ENCODE data around the gene KIF26A. TPM values are rescaled to one million over a fixed set of nuclear protein-coding genes. Genes with fewer than 3 reads are reported as not detected.
A peak's percentile ranks its signal among the peaks of the same experiment; 100 is the strongest.

Gene KIF26A
- total RNA-seq, 1 donor, result not detected

GRCh38 chr14:104104076-104104901, 34.1 kb upstream of the KIF26A start:
- TF ChIP-seq, protein P1, sequence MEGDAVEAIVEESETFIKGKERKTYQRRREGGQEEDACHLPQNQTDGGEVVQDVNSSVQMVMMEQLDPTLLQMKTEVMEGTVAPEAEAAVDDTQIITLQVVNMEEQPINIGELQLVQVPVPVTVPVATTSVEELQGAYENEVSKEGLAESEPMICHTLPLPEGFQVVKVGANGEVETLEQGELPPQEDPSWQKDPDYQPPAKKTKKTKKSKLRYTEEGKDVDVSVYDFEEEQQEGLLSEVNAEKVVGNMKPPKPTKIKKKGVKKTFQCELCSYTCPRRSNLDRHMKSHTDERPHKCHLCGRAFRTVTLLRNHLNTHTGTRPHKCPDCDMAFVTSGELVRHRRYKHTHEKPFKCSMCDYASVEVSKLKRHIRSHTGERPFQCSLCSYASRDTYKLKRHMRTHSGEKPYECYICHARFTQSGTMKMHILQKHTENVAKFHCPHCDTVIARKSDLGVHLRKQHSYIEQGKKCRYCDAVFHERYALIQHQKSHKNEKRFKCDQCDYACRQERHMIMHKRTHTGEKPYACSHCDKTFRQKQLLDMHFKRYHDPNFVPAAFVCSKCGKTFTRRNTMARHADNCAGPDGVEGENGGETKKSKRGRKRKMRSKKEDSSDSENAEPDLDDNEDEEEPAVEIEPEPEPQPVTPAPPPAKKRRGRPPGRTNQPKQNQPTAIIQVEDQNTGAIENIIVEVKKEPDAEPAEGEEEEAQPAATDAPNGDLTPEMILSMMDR (IDR thresholded peaks at IDR 0.05; ENCODE audit: extremely low read depth, low read depth, low read length), result no peak
- Histone ChIP-seq H3K27me3 (ENCODE audit: insufficient read depth, low read length) (no peaks in the 10 kb centered on the region), H3K4me1 (ENCODE audit: insufficient read depth, low read length) (no peaks in the 10 kb centered on the region), H3K27ac (ENCODE audit: low read depth, low read length) (no peak overlapping the region), H3K9me3 (ENCODE audit: low read depth, low read length) (no peaks in the 10 kb centered on the region), H3K36me3 (ENCODE audit: insufficient read depth, low read length) (no peaks in the 10 kb centered on the region), H3K79me2 (ENCODE audit: insufficient read depth, low read length) (no peaks in the 10 kb centered on the region), H4K20me1 (ENCODE audit: insufficient read depth, low read length) (no peaks in the 10 kb centered on the region), H2AFZ (ENCODE audit: low read length) (no peak overlapping the region), H3K4me2 (ENCODE audit: insufficient read depth, low read length) (no peak overlapping the region), H3K4me3 (ENCODE audit: insufficient read depth, low read length) (no peak overlapping the region)
- peak; percentile 84 for DNase-seq (ENCODE audit: insufficient read length, low spot score, missing footprints)

DNA sequence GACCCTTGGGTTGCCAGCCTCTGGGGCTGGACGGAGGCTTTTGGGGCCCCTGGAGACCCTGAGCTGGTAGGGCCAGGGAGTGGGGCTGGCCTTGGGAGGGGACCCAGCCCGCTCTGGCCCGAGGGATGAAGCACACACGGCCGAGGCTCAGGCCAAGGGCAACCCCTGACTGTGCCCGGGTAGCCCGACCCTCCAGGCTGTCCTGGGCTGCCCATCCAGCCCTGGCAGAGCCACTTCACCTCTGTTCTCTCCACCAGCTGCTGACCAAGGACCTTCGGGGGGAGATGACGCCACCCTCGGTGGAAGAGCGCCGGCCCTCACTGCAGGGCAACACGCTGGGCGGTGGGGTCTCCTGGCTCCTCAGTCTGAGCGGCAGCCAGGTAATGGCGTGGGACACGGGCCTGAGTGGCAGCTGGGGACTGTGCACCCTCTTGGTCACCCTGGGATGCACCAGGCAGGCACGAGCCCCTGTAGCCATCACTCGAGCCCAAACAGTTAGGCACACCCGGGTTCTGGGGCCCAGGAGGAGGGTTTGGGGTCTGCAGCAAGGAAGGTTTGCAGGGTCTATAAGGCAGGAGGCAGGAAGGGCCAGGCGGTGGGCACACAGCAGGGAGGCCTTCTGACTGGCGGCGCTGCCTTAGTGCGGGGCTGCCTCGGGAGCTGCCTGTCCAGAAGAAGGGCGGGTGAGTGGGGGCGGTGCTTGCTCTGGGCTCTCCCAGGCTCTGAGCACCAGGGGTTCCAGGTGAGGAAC, 33.1 kb upstream of the KIF26A start:
- Histone ChIP-seq H3K4me2 (ENCODE audit: insufficient read depth, low read length) (no peak overlapping the region), H3K4me3 (ENCODE audit: insufficient read depth, low read length) (no peak overlapping the region), H3K27ac (ENCODE audit: low read depth, low read length) (no peak overlapping the region), H4K20me1 (ENCODE audit: insufficient read depth, low read length) (no peaks in the 10 kb centered on the region), H3K9me3 (ENCODE audit: low read depth, low read length) (no peaks in the 10 kb centered on the region), H3K4me1 (ENCODE audit: insufficient read depth, low read length) (no peaks in the 10 kb centered on the region), H3K27me3 (ENCODE audit: insufficient read depth, low read length) (no peaks in the 10 kb centered on the region), H2AFZ (ENCODE audit: low read length) (no peak overlapping the region), H3K79me2 (ENCODE audit: insufficient read depth, low read length) (no peaks in the 10 kb centered on the region), H3K36me3 (ENCODE audit: insufficient read depth, low read length) (no peaks in the 10 kb centered on the region)
- peak; percentile 66 for DNase-seq (ENCODE audit: insufficient read length, low spot score, missing footprints)
- TF ChIP-seq, protein P1 (IDR thresholded peaks at IDR 0.05; ENCODE audit: extremely low read depth, low read depth, low read length), result no peak

DNA sequence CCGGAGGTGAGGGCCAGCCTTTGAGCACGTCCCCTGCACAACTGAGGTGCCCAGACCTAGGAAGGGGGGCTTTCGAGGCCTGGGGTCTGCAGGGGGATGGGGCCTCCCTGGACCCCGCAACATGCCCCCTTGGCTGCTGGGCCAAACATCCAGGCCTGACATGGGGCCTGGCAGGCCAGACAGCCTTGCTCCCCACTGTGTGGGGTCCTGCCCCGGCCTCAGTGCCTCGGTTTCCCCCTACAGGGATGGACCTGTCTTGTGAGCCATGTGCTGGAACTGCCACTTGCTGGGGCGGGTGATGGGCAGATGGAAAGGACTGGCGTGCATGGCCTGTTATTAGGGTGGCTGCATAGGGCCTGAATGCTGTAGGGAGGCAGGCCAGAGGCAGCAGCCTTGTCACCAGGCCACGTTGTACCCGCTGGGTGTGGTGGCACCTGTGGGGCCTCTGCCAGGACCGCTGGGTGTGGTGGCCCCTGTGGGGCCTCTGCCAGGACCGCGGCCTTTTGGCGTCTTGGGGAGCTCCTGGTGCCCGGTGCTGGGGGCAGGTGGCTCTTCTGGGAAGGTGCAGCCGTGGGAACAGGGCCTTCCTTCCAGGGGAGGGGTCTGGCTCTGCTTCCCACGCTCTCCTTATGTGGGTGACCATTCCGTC, 32.4 kb upstream of the KIF26A start:
- Histone ChIP-seq H3K36me3 (ENCODE audit: insufficient read depth, low read length) (no peaks in the 10 kb centered on the region), H3K27me3 (ENCODE audit: insufficient read depth, low read length) (no peaks in the 10 kb centered on the region), H3K27ac (ENCODE audit: low read depth, low read length) (no peak overlapping the region), H3K9me3 (ENCODE audit: low read depth, low read length) (no peaks in the 10 kb centered on the region), H3K4me1 (ENCODE audit: insufficient read depth, low read length) (no peaks in the 10 kb centered on the region), H3K4me2 (ENCODE audit: insufficient read depth, low read length) (no peak overlapping the region), H4K20me1 (ENCODE audit: insufficient read depth, low read length) (no peaks in the 10 kb centered on the region), H3K79me2 (ENCODE audit: insufficient read depth, low read length) (no peaks in the 10 kb centered on the region), H3K4me3 (ENCODE audit: insufficient read depth, low read length) (no peak overlapping the region), H2AFZ (ENCODE audit: low read length) (no peak overlapping the region)
- peak; percentile 71 for DNase-seq (ENCODE audit: insufficient read length, low spot score, missing footprints)
- TF ChIP-seq, protein P1 (IDR thresholded peaks at IDR 0.05; ENCODE audit: extremely low read depth, low read depth, low read length), result no peak
